CD4-positive, CD25-positive, alpha-beta regulatory T cell (primary cell): ENCODE measurements around the gene GALM. TPM values are rescaled to one million over a fixed set of nuclear protein-coding genes. Genes with fewer than 3 reads are reported as not detected.
A peak's percentile ranks its signal among the peaks of the same experiment; 100 is the strongest.
"Not testable (repeated sequence)": the region's sequence is repeated elsewhere in the genome, so short reads cannot be mapped to it uniquely, and the experiment has no call there.

Source experiments
- ATAC-seq, 2 donors: fragments of 150-1000 bp; cut with Tn5 transposase; one replicate each; pipeline ENCODE4 v1.10.0; 2021; ENCODE audit warnings: low read depth in 2 of 2, moderate number of reproducible peaks in 2 of 2, moderate library complexity in 1 of 2
- DNase-seq, 3 donors: peaks; one replicate each; pipeline versions ENCODE4 v3.0.0 to v3.0.0-alpha.2; 2012 to 2022; ENCODE audit warnings: mixed read lengths in 1 of 3
- H3K27ac ChIP-seq: one replicate; pipeline ENCODE4 v1.7.0; 2013; ENCODE audit warnings: mild to moderate bottlenecking, low read length; ENCODE audit not compliant: insufficient read depth, poor library complexity, severe bottlenecking
- H3K27me3 ChIP-seq: one replicate; pipeline ENCODE4 v1.7.0; 2013; ENCODE audit warnings: low read length; ENCODE audit not compliant: control insufficient read depth, insufficient read depth
- H3K36me3 ChIP-seq: one replicate; pipeline ENCODE4 v1.7.0; 2013; ENCODE audit warnings: mild to moderate bottlenecking, low read length, moderate library complexity; ENCODE audit not compliant: control insufficient read depth, insufficient read depth
- H3K4me1 ChIP-seq: 2 replicates; pipeline ENCODE4 v1.7.0; 2013; ENCODE audit warnings: mild to moderate bottlenecking, low read length; ENCODE audit not compliant: insufficient read depth, control insufficient read depth, poor library complexity, severe bottlenecking
- H3K4me3 ChIP-seq: one replicate; pipeline ENCODE4 v1.7.0; 2013; ENCODE audit warnings: low read depth, mild to moderate bottlenecking, low read length, moderate library complexity
- H3K9me3 ChIP-seq, 2 experiments: 1 replicate in 1 of 2; 2 replicates in 1 of 2; pipeline ENCODE4 v1.7.0; 2013; ENCODE audit warnings: low read length in 2 of 2, mild to moderate bottlenecking in 1 of 2, moderate library complexity in 1 of 2; ENCODE audit not compliant: control insufficient read depth in 2 of 2
- H3K27ac Mint-ChIP-seq, 3 donors: one replicate each; pipeline ENCODE4 v1.8.0; 2020 to 2022; ENCODE audit warnings: mild to moderate bottlenecking in 3 of 3, mixed read lengths in 3 of 3, moderate library complexity in 2 of 3
- H3K27me3 Mint-ChIP-seq: one replicate; pipeline ENCODE4 v1.8.0; 2022; ENCODE audit warnings: mild to moderate bottlenecking, mixed read lengths
- H3K36me3 Mint-ChIP-seq: one replicate; pipeline ENCODE4 v1.8.0; 2020; ENCODE audit warnings: mixed read lengths
- H3K4me1 Mint-ChIP-seq, 4 donors: one replicate each; pipeline ENCODE4 v1.8.0; 2020 to 2022; ENCODE audit warnings: mixed read lengths in 4 of 4, mild to moderate bottlenecking in 1 of 4
- H3K4me3 Mint-ChIP-seq, 4 donors: one replicate each; pipeline ENCODE4 v1.8.0; 2020 to 2022; ENCODE audit warnings: mild to moderate bottlenecking in 4 of 4, mixed read lengths in 4 of 4, moderate library complexity in 3 of 4
- H3K9me3 Mint-ChIP-seq, 7 donors: one replicate each; pipeline ENCODE4 v1.8.0; 2020 to 2022; ENCODE audit warnings: mixed read lengths in 7 of 7, mild to moderate bottlenecking in 3 of 7, moderate library complexity in 2 of 7
- polyA plus RNA-seq, 4 donors: library from polyadenylated mRNA; unstranded; fragments of 300-500 nt; fragmentation: Illumina TruSeq; gene quantifications; one replicate each; pipeline ENCODE4 v1.2.3, GENCODE V29; 2021
- total RNA-seq: library from RNA; stranded (reverse); gene quantifications from one replicate; pipeline ENCODE4 v1.2.3, GENCODE V29; 2022

GALM gene
- total and polyA plus RNA-seq, 5 donors from 2014 or later = 46.8 to 75.2 (median 49.1) TPM

GRCh38 chr2:38671946-38672345, 6.0 kb downstream of the GALM start:
- peaks cover 57% of the 10 kb centered on the region for H3K4me1 ChIP-seq
- Mint-ChIP-seq H3K27me3 (no peaks in the 10 kb centered on the region), H3K4me1 (peaks cover 33 to 71% (median 51%) of the 10 kb centered on the region in 4 donors), H3K36me3 (peaks cover 29% of the 10 kb centered on the region), H3K27ac (peak overlapping the region; percentile 63 to 84 (median 81)), H3K9me3 (no peaks in the 10 kb centered on the region), H3K4me3 (peak overlapping the region; percentile 70 to 89 (median 76))
- H3K4me3 ChIP-seq = peak overlapping the region; percentile 31
- ATAC-seq (no peak), DNase-seq (no peak)
- H3K36me3 ChIP-seq = peaks cover 16% of the 10 kb centered on the region
- H3K9me3 ChIP-seq = no peaks in the 10 kb centered on the region
- H3K27ac ChIP-seq = no peak overlapping the region
- no peaks in the 10 kb centered on the region for H3K27me3 ChIP-seq

GRCh38 chr2:38672445-38673391, 6.8 kb downstream of the GALM start:
- Histone ChIP-seq H3K9me3 (no peaks in the 10 kb centered on the region), H3K4me3 (peak overlapping the region; percentile 26), H3K27me3 (no peaks in the 10 kb centered on the region), H3K27ac (no peak overlapping the region), H3K4me1 (peaks cover 57% of the 10 kb centered on the region), H3K36me3 (peaks cover 23% of the 10 kb centered on the region)
- Mint-ChIP-seq H3K27ac (peak overlapping the region; percentile 56 to 84 (median 78)), H3K9me3 (peaks cover 0 to 2% (median 0%) of the 10 kb centered on the region in 7 donors), H3K36me3 (peaks cover 36% of the 10 kb centered on the region), H3K4me3 (peak overlapping the region in 3 of 4 donors; percentile 6 to 89 (median 77)), H3K4me1 (peaks cover 32 to 71% (median 56%) of the 10 kb centered on the region in 4 donors), H3K27me3 (no peaks in the 10 kb centered on the region)
- ATAC-seq (no peak), DNase-seq (no peak)

- Mint-ChIP-seq H3K4me1 (peaks cover 15 to 67% (median 46%) of the 10 kb centered on the region in 4 donors), H3K9me3 (peaks cover 0 to 2% (median 0%) of the 10 kb centered on the region in 7 donors), H3K4me3 (no peak overlapping the region), H3K27me3 (no peaks in the 10 kb centered on the region), H3K27ac (peak overlapping the region in 2 of 3 donors; percentile 67 to 83), H3K36me3 (peaks cover 50% of the 10 kb centered on the region)
- DNase-seq (no peak), ATAC-seq (no peak)
- Histone ChIP-seq H3K4me3 (no peak overlapping the region), H3K27ac (no peak overlapping the region), H3K9me3 (no peaks in the 10 kb centered on the region), H3K36me3 (peaks cover 59% of the 10 kb centered on the region), H3K27me3 (no peaks in the 10 kb centered on the region), H3K4me1 (peaks cover 30% of the 10 kb centered on the region)
These were observed 10.8 kb downstream of the GALM start for GRCh38 chr2:38676681-38677080.

- not testable (repeated sequence) for H3K4me3 ChIP-seq, ATAC-seq, H3K9me3 ChIP-seq, H3K27me3 Mint-ChIP-seq, H3K27me3 ChIP-seq, H3K9me3 Mint-ChIP-seq, DNase-seq
- Mint-ChIP-seq H3K36me3 (peaks cover 53% of the 10 kb centered on the region), H3K4me3 (peak overlapping the region; percentile 35 to 78 (median 42)), H3K27ac (peak overlapping the region; percentile 89 to 99 (median 95)), H3K4me1 (peaks cover 28 to 81% (median 51%) of the 10 kb centered on the region in 4 donors)
- Histone ChIP-seq H3K27ac (peak overlapping the region; percentile 89), H3K36me3 (peaks cover 65% of the 10 kb centered on the region), H3K4me1 (peaks cover 45% of the 10 kb centered on the region)
These were observed 15.0 kb downstream of the GALM start for GRCh38 chr2:38680868-38681267.

GRCh38 chr2:38682008-38682575, 16.2 kb downstream of the GALM start:
- Mint-ChIP-seq H3K4me1 (peaks cover 28 to 77% (median 51%) of the 10 kb centered on the region in 4 donors), H3K4me3 (peak overlapping the region; percentile 78 to 96 (median 86)), H3K27ac (peak overlapping the region; percentile 89 to 99 (median 95)), H3K36me3 (peaks cover 44% of the 10 kb centered on the region), H3K9me3 (peaks cover 0 to 2% (median 0%) of the 10 kb centered on the region in 7 donors), H3K27me3 (no peaks in the 10 kb centered on the region)
- Histone ChIP-seq H3K9me3 (no peaks in the 10 kb centered on the region), H3K36me3 (peaks cover 57% of the 10 kb centered on the region), H3K27ac (peak overlapping the region; percentile 89), H3K4me3 (peak overlapping the region; percentile 92), H3K27me3 (no peaks in the 10 kb centered on the region), H3K4me1 (peaks cover 40% of the 10 kb centered on the region)
- peak in 2 of 3 donors; percentile 71 to 76 for DNase-seq
- ATAC-seq = peak; percentile 89 to 90

GRCh38 chr2:38682620-38683019, 16.7 kb downstream of the GALM start:
- H3K36me3 ChIP-seq = peaks cover 53% of the 10 kb centered on the region
- Mint-ChIP-seq H3K36me3 (peaks cover 38% of the 10 kb centered on the region), H3K4me1 (peaks cover 27 to 72% (median 47%) of the 10 kb centered on the region in 4 donors), H3K27ac (peak overlapping the region; percentile 89 to 99 (median 95)), H3K4me3 (peak overlapping the region; percentile 78 to 96 (median 86))
- H3K27me3 ChIP-seq, H3K27me3 Mint-ChIP-seq, H3K9me3 Mint-ChIP-seq, H3K9me3 ChIP-seq: not testable (repeated sequence)
- H3K4me1 ChIP-seq = peaks cover 35% of the 10 kb centered on the region
- H3K4me3 ChIP-seq = peak overlapping the region; percentile 92
- peak overlapping the region; percentile 89 for H3K27ac ChIP-seq
- DNase-seq (peak in 2 of 3 donors; percentile 63 to 66), ATAC-seq (peak; percentile 47 to 56)

GRCh38 chr2:38683766-38684165, 17.9 kb downstream of the GALM start:
- H3K36me3 Mint-ChIP-seq = peaks cover 33% of the 10 kb centered on the region

More at GRCh38 chr2:38683766-38684165, 17.9 kb downstream of the GALM start:
- H3K4me3 Mint-ChIP-seq = peak overlapping the region in 2 of 4 donors; percentile 61 to 78
- no peak overlapping the region for H3K4me3 ChIP-seq
- H3K36me3 ChIP-seq = peaks cover 44% of the 10 kb centered on the region
- DNase-seq = no peak
- peak overlapping the region; percentile 89 for H3K27ac ChIP-seq
- no peaks in the 10 kb centered on the region for H3K27me3 Mint-ChIP-seq
- H3K27ac Mint-ChIP-seq = peak overlapping the region in 2 of 3 donors; percentile 65 to 82
- no peaks in the 10 kb centered on the region for H3K27me3 ChIP-seq
- peaks cover 0 to 2% (median 0%) of the 10 kb centered on the region in 7 donors for H3K9me3 Mint-ChIP-seq
- no peak for ATAC-seq
- H3K4me1 Mint-ChIP-seq = peaks cover 25 to 63% (median 45%) of the 10 kb centered on the region in 4 donors
- peaks cover 31% of the 10 kb centered on the region for H3K4me1 ChIP-seq
- H3K9me3 ChIP-seq = no peaks in the 10 kb centered on the region
